Fibroblast of lung (primary cell): Measurements from ENCODE around the gene STX8. TPM values are rescaled to one million over a fixed set of nuclear protein-coding genes. Genes with fewer than 3 reads are reported as not detected.
A peak's percentile ranks its signal among the peaks of the same experiment; 100 is the strongest.

Experiments used
- DNase-seq, 2 donors: peaks; one replicate each; pipeline versions ENCODE4 v3.0.0 to v3.0.0-alpha.2; 2010; ENCODE audit warnings: low read depth in 2 of 2
- H2AFZ ChIP-seq: 2 replicates; pipeline ENCODE4 v1.5.1; 2012; ENCODE audit warnings: low read length, control low read depth, inconsistent platforms
- H3K27ac ChIP-seq: 2 replicates; pipeline ENCODE4 v1.5.1; 2011; ENCODE audit warnings: low read length, control low read depth; ENCODE audit not compliant: insufficient read depth
- H3K27me3 ChIP-seq: 2 replicates; pipeline ENCODE4 v1.5.1; 2011; ENCODE audit warnings: mild to moderate bottlenecking, low read length; ENCODE audit not compliant: control insufficient read depth, insufficient read depth
- H3K36me3 ChIP-seq: 2 replicates; pipeline ENCODE4 v1.5.1; 2011; ENCODE audit warnings: low read length; ENCODE audit not compliant: control insufficient read depth, insufficient read depth
- H3K4me1 ChIP-seq: 2 replicates; pipeline ENCODE4 v1.5.1; 2011; ENCODE audit warnings: low read length; ENCODE audit not compliant: control insufficient read depth, insufficient read depth; ENCODE audit errors: extremely low read depth
- H3K4me2 ChIP-seq: 2 replicates; pipeline ENCODE4 v1.5.1; 2011; ENCODE audit warnings: low read length, control low read depth; ENCODE audit not compliant: insufficient read depth; ENCODE audit errors: extremely low read depth
- H3K4me3 ChIP-seq, 4 experiments: fragments of 200-600 bp in 1 of 4; sonication (generic) in 1 of 4; replicated peaks in 1 of 4; 2 replicates each; pipeline ENCODE4 v1.5.1; 2011 to 2016; ENCODE audit warnings: low read length in 4 of 4, low read depth in 3 of 4, mild to moderate bottlenecking in 3 of 4, control low read depth in 2 of 4, inconsistent platforms in 1 of 4, mixed read lengths in 1 of 4; ENCODE audit not compliant: insufficient read depth in 1 of 4; ENCODE audit errors: control extremely low read depth in 1 of 4
- H3K79me2 ChIP-seq: 2 replicates; pipeline ENCODE4 v1.5.1; 2012; ENCODE audit warnings: mild to moderate bottlenecking, low read length, inconsistent platforms; ENCODE audit not compliant: control insufficient read depth, insufficient read depth
- H3K9ac ChIP-seq: 2 replicates; pipeline ENCODE4 v1.5.1; 2011; ENCODE audit warnings: mild to moderate bottlenecking, low read length, control low read depth; ENCODE audit not compliant: insufficient read depth
- H3K9me3 ChIP-seq: 2 replicates; pipeline ENCODE4 v1.5.1; 2012; ENCODE audit warnings: low read depth, low read length; ENCODE audit not compliant: control insufficient read depth, insufficient read depth
- H4K20me1 ChIP-seq: 2 replicates; pipeline ENCODE4 v1.5.1; 2011; ENCODE audit warnings: low read length; ENCODE audit not compliant: control insufficient read depth, insufficient read depth; ENCODE audit errors: extremely low read depth
- CTCF ChIP-seq, 2 donors: IDR thresholded peaks in 1 of 2; conservative IDR thresholded peaks in 1 of 2; 1 replicate in 1 of 2; 2 replicates in 1 of 2; pipeline ENCODE4 v1.5.1; 2011 to 2012; ENCODE audit warnings: low read length in 2 of 2, control low read depth in 1 of 2, inconsistent platforms in 1 of 2, low read depth in 1 of 2, mild to moderate bottlenecking in 1 of 2
- EZH2 ChIP-seq: IDR thresholded peaks from 2 replicates; pipeline ENCODE4 v1.5.1; 2012; ENCODE audit warnings: low read length, control low read depth, mild to moderate bottlenecking; ENCODE audit errors: missing control alignments
- polyA plus RNA-seq, 2 donors: library from polyadenylated mRNA; depleted of rRNA in 1 of 2; stranded (reverse) in 1 of 2; unstranded in 1 of 2; fragments of >200 nt; gene quantifications; 2 replicates each; pipeline ENCODE4 v1.2.1, GENCODE V29; 2011 to 2012; ENCODE audit warnings: missing spikeins in 1 of 2
- total RNA-seq: library from RNA; depleted of rRNA; stranded (reverse); fragments of >200 nt; gene quantifications from 2 replicates; pipeline ENCODE4 v1.2.1, GENCODE V29; 2014

The STX8 gene
- total and polyA plus RNA-seq, 2 donors (not counting 1 experiment from before 2014, with no cell fraction given): 84.7 to 128 TPM

- Histone ChIP-seq H3K27ac (no peak overlapping the region), H4K20me1 (no peaks in the 10 kb centered on the region), H3K9ac (no peak overlapping the region)
These were observed 140.5 kb downstream of the STX8 start for GRCh38 chr17:9435165-9435564.

GRCh38 chr17:9434642-9435057 lies 141.0 kb downstream of the STX8 start:
- Histone ChIP-seq H3K9ac (no peak overlapping the region), H3K79me2 (no peaks in the 10 kb centered on the region), H3K9me3 (no peaks in the 10 kb centered on the region), H3K4me1 (no peaks in the 10 kb centered on the region), H3K27ac (no peak overlapping the region), H4K20me1 (no peaks in the 10 kb centered on the region), H3K36me3 (no peaks in the 10 kb centered on the region), H3K4me3 (no peak overlapping the region), H3K4me2 (no peak overlapping the region), H2AFZ (no peak overlapping the region), H3K27me3 (no peaks in the 10 kb centered on the region)
- peak; percentile 26 to 37 for DNase-seq
- no peak for TF ChIP-seq CTCF (conservative IDR thresholded peaks at IDR 0.05 in 1 of 2, IDR thresholded peaks at IDR 0.05 in 1 of 2; ENCODE audit: low read depth in 1 of 2, low read length in 2 of 2)
- no peak for TF ChIP-seq EZH2

More at GRCh38 chr17:9435165-9435564, 140.5 kb downstream of the STX8 start:
- Histone ChIP-seq H3K36me3 (no peaks in the 10 kb centered on the region), H3K27me3 (no peaks in the 10 kb centered on the region), H3K9me3 (no peaks in the 10 kb centered on the region), H3K4me1 (no peaks in the 10 kb centered on the region), H3K4me3 (no peak overlapping the region), H3K4me2 (no peak overlapping the region), H2AFZ (no peak overlapping the region), H3K79me2 (no peaks in the 10 kb centered on the region)
- DNase-seq: no peak
- TF ChIP-seq EZH2: no peak
- no peak for TF ChIP-seq CTCF (conservative IDR thresholded peaks at IDR 0.05 in 1 of 2, IDR thresholded peaks at IDR 0.05 in 1 of 2; ENCODE audit: low read depth in 1 of 2, low read length in 2 of 2)

- DNase-seq: peak; percentile 29 to 82
- no peaks in the 10 kb centered on the region for H3K27me3 ChIP-seq
- no peak overlapping the region for H3K9ac ChIP-seq
- no peak for TF ChIP-seq EZH2
- TF ChIP-seq CTCF (conservative IDR thresholded peaks at IDR 0.05 in 1 of 2, IDR thresholded peaks at IDR 0.05 in 1 of 2; ENCODE audit: low read depth in 1 of 2, low read length in 2 of 2): no peak
- H3K79me2 ChIP-seq: no peaks in the 10 kb centered on the region
- H3K4me3 ChIP-seq: no peak overlapping the region
- no peaks in the 10 kb centered on the region for H3K36me3 ChIP-seq
- H3K27ac ChIP-seq: no peak overlapping the region
- no peaks in the 10 kb centered on the region for H4K20me1 ChIP-seq
- H2AFZ ChIP-seq: no peak overlapping the region
- no peaks in the 10 kb centered on the region for H3K4me1 ChIP-seq
- H3K4me2 ChIP-seq: no peak overlapping the region
- no peaks in the 10 kb centered on the region for H3K9me3 ChIP-seq
These were observed 142.6 kb downstream of the STX8 start for GRCh38 chr17:9432934-9433421.
